ENCODE measurements around the gene CCR4. TPM values are rescaled to one million over a fixed set of nuclear protein-coding genes. Genes with fewer than 3 reads are reported as not detected.
"Not testable (repeated sequence)": the region's sequence is repeated elsewhere in the genome, so short reads cannot be mapped to it uniquely, and the experiment has no call there.

Gene CCR4
- total RNA-seq, 1 donor from 2014 or later = 0.92 TPM

DNA sequence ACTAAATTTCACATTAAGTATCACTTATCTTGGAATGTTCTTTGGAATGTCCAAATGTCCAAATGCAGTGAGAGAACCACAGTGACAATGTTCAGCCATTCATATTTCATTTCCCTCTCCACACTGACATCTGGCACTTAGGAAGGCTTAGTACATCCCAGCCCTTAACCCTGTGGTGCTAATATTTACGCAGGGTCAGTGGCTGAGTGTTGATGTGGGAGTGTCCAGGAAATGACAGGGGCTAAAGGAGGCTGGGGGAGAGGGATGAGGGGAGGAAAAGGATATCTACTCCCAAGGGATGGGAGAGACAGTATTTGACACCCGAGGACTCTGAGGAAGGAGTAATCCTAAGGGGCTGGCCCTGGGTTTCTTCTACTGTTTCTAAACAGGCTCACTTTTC is 14.1 kb upstream of the CCR4 start:
- Histone ChIP-seq H3K27ac (no peak overlapping the region), H3K36me3 (no peaks in the 10 kb centered on the region), H3K27me3 (ENCODE audit: low read depth) (no peaks in the 10 kb centered on the region), H3K4me3 (no peak overlapping the region), H3K4me1 (no peaks in the 10 kb centered on the region), H3K9me3 (no peaks in the 10 kb centered on the region)
- DNase-seq (no peak), ATAC-seq (no peak)
- intact Hi-C loops (cut with DNase I) = loop anchor here (10.0 kb wide), 1 partner anchor 203 kb away; no protein-coding TSS in a partner anchor
- TF ChIP-seq, protein P1, sequence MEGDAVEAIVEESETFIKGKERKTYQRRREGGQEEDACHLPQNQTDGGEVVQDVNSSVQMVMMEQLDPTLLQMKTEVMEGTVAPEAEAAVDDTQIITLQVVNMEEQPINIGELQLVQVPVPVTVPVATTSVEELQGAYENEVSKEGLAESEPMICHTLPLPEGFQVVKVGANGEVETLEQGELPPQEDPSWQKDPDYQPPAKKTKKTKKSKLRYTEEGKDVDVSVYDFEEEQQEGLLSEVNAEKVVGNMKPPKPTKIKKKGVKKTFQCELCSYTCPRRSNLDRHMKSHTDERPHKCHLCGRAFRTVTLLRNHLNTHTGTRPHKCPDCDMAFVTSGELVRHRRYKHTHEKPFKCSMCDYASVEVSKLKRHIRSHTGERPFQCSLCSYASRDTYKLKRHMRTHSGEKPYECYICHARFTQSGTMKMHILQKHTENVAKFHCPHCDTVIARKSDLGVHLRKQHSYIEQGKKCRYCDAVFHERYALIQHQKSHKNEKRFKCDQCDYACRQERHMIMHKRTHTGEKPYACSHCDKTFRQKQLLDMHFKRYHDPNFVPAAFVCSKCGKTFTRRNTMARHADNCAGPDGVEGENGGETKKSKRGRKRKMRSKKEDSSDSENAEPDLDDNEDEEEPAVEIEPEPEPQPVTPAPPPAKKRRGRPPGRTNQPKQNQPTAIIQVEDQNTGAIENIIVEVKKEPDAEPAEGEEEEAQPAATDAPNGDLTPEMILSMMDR (IDR thresholded peaks at IDR 0.05) = no peak

DNA sequence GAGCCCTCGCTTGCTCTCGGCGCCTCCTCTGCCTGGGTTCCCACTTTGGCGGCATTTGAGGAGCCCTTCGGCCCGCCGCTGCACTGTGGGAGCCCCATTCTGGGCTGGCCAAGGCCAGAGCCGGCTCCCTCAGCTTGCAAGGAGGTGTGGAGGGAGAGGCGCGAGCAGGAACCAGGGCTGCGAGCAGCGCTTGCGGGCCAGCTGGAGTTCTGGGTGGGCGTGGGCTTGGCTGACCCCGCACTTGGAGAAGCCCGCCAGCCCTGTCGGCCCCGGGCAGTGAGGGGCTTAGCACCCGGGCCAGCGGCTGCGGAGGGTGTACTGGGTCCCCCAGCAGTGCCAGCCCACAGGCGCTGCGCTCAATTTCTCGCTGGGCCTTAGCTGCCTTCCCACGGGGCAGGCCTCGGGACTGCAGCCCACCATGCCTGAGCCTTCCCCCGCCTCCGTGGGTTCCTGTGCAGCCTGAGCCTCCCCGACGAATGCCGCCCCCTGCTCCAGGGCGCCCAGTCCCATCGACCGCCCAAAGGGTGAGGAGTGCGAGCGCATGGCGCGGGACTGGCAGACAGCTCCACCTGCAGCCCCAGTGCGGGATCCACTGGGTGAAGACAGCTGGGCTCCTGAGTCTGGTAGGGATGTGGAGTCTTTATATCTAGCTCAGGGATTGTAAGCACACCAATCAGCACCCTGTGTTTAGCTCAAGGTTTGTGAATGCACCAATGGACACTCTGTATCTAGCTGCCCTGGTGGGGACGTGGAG is 11.7 kb upstream of the CCR4 start:
- not testable (repeated sequence) for ATAC-seq

DNA sequence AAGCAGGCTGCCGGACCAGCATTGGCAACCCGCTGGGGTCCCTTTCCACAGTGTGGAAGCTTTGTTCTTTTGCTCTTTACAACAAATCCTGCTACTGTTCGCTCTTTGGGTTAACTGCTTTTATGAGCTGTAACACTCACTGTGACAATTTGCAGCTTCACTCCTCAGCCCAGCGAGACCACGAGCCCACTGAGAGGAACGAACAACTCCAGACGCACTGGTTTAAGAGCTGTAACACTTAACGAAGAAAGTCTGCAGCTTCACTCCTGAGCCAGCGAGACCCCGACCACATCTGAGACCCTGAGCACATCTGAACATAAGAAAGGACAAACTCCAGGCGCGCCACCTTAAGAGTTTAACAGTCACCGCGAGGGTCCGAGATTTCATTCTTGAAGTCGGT is 10.7 kb upstream of the CCR4 start:
- DNase-seq = no peak
- Histone ChIP-seq H3K27me3 (ENCODE audit: low read depth) (no peaks in the 10 kb centered on the region), H3K36me3 (no peaks in the 10 kb centered on the region), H3K9me3 (no peaks in the 10 kb centered on the region), H3K4me1 (no peaks in the 10 kb centered on the region), H3K27ac (no peak overlapping the region), H3K4me3 (no peak overlapping the region)
- TF ChIP-seq, protein P1 (IDR thresholded peaks at IDR 0.05) = no peak
- ATAC-seq = no peak
- intact Hi-C loops (cut with DNase I) = no loop called here

More for the DNA sequence above, 11.7 kb upstream of the CCR4 start:
- not testable (repeated sequence) for H3K9me3 ChIP-seq; H3K4me3 ChIP-seq; DNase-seq; H3K36me3 ChIP-seq; H3K4me1 ChIP-seq; H3K27ac ChIP-seq; H3K27me3 ChIP-seq (ENCODE audit: low read depth)
- intact Hi-C loops (cut with DNase I) = loop anchor here (10.0 kb wide), 1 partner anchor 205 kb away; no protein-coding TSS in a partner anchor

DNA sequence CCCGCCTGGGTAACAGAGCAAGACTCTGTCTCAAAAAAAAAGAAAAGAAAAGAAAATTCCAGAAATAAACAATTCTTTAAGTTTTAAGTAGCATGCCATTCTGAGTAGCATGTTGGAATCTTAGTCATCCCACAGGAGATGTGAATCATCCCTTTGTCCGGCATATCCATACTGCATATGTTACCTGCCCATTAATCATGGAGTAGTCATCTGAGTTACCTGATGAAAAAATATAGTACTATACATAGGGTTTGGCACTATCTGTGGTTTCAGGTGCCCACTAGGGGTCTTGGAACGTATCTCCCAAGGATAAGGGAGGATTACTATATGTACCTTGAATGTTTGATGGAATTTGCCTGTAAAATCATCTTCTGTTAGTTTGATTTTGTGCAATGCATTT is 6.3 kb upstream of the CCR4 start:
- H3K27ac ChIP-seq = no peak overlapping the region
- intact Hi-C loops (cut with DNase I) = no loop called here
- DNase-seq = no peak
- no peak overlapping the region for H3K4me3 ChIP-seq
- TF ChIP-seq, protein P1 (IDR thresholded peaks at IDR 0.05) = no peak
- H3K4me1 ChIP-seq = no peaks in the 10 kb centered on the region
- H3K27me3 ChIP-seq (ENCODE audit: low read depth) = no peaks in the 10 kb centered on the region
- no peaks in the 10 kb centered on the region for H3K9me3 ChIP-seq
- H3K36me3 ChIP-seq = no peaks in the 10 kb centered on the region
- ATAC-seq = no peak

DNA sequence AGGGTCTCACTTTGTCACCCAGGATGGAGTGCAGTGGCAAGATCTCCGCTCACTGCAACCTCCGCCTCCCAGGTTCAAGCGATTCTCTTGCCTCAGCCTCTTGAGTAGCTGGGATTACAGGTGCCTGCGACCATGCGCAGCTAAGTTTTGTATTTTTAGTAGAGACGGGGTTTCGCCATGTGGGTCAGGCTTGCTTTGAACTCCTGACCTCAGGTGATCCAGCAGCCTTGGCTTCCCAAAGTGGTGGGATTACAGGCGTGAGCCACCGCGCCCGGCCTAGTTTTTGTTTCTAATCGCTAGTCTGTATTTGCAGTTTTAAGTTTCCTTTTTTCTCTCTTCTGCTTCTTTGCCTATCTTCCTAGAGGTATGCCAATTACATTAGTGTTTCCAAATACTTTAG is 5.8 kb upstream of the CCR4 start:
- H3K4me1 ChIP-seq; H3K4me3 ChIP-seq; H3K27me3 ChIP-seq (ENCODE audit: low read depth); H3K27ac ChIP-seq; DNase-seq; intact Hi-C loops (cut with DNase I); H3K9me3 ChIP-seq; ATAC-seq; H3K36me3 ChIP-seq: not testable (repeated sequence)

DNA sequence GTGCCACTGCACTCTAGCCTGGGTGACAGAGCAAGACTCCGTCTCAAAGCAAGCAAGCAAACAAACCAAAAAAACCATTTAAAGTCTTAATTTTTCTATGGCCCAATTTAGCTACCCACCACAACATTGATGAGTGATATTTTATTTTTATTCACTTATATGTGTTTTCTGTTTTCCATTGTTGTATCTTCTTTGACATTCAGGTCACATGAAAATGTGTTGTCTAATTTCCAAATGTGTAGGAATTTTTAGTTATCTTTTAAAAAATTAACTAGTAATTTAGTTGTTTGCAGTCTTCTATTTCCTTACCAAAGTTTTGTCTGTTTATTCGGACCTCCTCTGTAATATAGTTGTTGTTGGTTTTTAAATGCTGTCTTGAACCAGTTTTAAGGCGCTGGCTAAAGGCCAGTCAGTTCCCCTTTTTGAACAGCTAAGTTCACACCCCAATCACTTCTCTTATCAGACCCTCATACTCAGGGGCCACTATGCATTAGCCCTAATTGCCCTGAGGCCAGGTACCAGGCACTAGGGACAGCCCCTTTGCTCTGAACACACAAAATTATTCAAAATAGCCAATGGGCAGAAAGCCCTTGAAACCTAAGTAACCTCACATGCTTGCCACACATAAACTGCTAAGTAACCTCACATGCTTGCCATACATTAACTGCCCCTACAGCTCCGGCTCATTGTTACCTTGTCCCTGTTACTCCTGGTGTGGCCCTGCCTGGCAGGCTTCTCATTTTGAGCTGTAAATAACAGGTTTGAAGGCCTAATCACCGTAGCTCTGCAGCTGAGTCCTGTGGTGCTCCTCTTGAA is 4.3 kb upstream of the CCR4 start:
- no peaks in the 10 kb centered on the region for H3K9me3 ChIP-seq
- TF ChIP-seq, protein P1 (IDR thresholded peaks at IDR 0.05) = no peak
- H3K36me3 ChIP-seq = no peaks in the 10 kb centered on the region
- ATAC-seq = no peak
- no peaks in the 10 kb centered on the region for H3K27me3 ChIP-seq (ENCODE audit: low read depth)
- intact Hi-C loops (cut with DNase I) = no loop called here
- DNase-seq = no peak
- H3K27ac ChIP-seq = no peak overlapping the region
- no peak overlapping the region for H3K4me3 ChIP-seq
- no peaks in the 10 kb centered on the region for H3K4me1 ChIP-seq
